ENCODE measurements around the gene AGMAT. TPM values are rescaled to one million over a fixed set of nuclear protein-coding genes. Genes with fewer than 3 reads are reported as not detected.

AGMAT gene
- polyA plus RNA-seq, 3 donors, result not detected

- Histone ChIP-seq H3K9me3 (replicated peaks in 1 of 2; ENCODE audit: control insufficient read depth in 1 of 2, insufficient read depth in 1 of 2, low read length in 2 of 2) (no peaks in the 10 kb centered on the region), H3K4me1 (ENCODE audit: control insufficient read depth in 1 of 2, insufficient read depth in 2 of 2, low read length in 2 of 2) (peaks cover 4 to 11% of the 10 kb centered on the region in 2 donors), H4K20me1 (ENCODE audit: insufficient read depth, low read length) (peaks cover 82% of the 10 kb centered on the region), H3K27ac (ENCODE audit: low read depth in 1 of 2, low read length in 2 of 2) (peak overlapping the region in 1 of 2 donors; percentile 54), H3K27me3 (ENCODE audit: control insufficient read depth in 2 of 2, insufficient read depth in 2 of 2, low read length in 2 of 2) (no peaks in the 10 kb centered on the region), H3K79me2 (ENCODE audit: insufficient read depth, low read length) (peaks cover 79% of the 10 kb centered on the region), H3K4me2 (replicated peaks; ENCODE audit: extremely low read depth, low read length, poor library complexity, severe bottlenecking) (no peak overlapping the region), H3K9ac (ENCODE audit: insufficient read depth, low read length, poor library complexity, severe bottlenecking) (no peak overlapping the region), H3K4me3 (replicated peaks in 1 of 3; ENCODE audit: low read depth in 2 of 3, low read length in 3 of 3) (no peak overlapping the region), H3K36me3 (replicated peaks in 1 of 2; ENCODE audit: control insufficient read depth in 1 of 2, insufficient read depth in 2 of 2, low read length in 2 of 2) (peaks cover 36 to 51% of the 10 kb centered on the region in 2 donors), H2AFZ (ENCODE audit: insufficient read depth, low read depth, low read length, poor library complexity, severe bottlenecking) (no peak overlapping the region)
- peak overlapping the region in 4 of 7 donors; percentile 11 to 73 (median 68) for H3K27ac Mint-ChIP-seq
- TF ChIP-seq CTCF (IDR thresholded peaks at IDR 0.05), result no peak
- peaks cover 20% of the 10 kb centered on the region for H3K4me1 Mint-ChIP-seq
- peaks cover 0 to 2% (median 0%) of the 10 kb centered on the region in 3 donors for H3K27me3 Mint-ChIP-seq (ENCODE audit: low read depth in 3 of 3)
- intact Hi-C loops (cut with micrococcal nuclease), result no loop called here
- H3K4me3 Mint-ChIP-seq, result no peak overlapping the region
- H3K36me3 Mint-ChIP-seq, result peaks cover 42 to 57% of the 10 kb centered on the region in 2 donors
- H3K9me3 Mint-ChIP-seq, result no peaks in the 10 kb centered on the region
- WGBS (ENCODE audit: insufficient coverage), result 71% methylated on average over 5 of the region's 11 CpGs
- peak in 2 of 3 donors; percentile 12 to 23 for DNase-seq
These were observed 41.6 kb upstream of the AGMAT start for GRCh38 chr1:15626269-15626950.

GRCh38 chr1:15625056-15625917 is 40.4 kb upstream of the AGMAT start:
- DNase-seq, result no peak
- H3K4me3 ChIP-seq (replicated peaks in 1 of 3; ENCODE audit: low read depth in 2 of 3, low read length in 3 of 3), result no peak overlapping the region
- Mint-ChIP-seq H3K4me1 (peaks cover 24% of the 10 kb centered on the region), H3K4me3 (no peak overlapping the region), H3K9me3 (no peaks in the 10 kb centered on the region), H3K36me3 (peaks cover 33 to 45% of the 10 kb centered on the region in 2 donors), H3K27ac (peak overlapping the region in 5 of 7 donors; percentile 1 to 65 (median 56)), H3K27me3 (ENCODE audit: low read depth in 3 of 3) (peaks cover 0 to 2% (median 0%) of the 10 kb centered on the region in 3 donors)
- no peak overlapping the region for H3K4me2 ChIP-seq (replicated peaks; ENCODE audit: extremely low read depth, low read length, poor library complexity, severe bottlenecking)
- WGBS (ENCODE audit: insufficient coverage), result 94% methylated on average over 12 of the region's 13 CpGs
- no peaks in the 10 kb centered on the region for H3K9me3 ChIP-seq (replicated peaks in 1 of 2; ENCODE audit: control insufficient read depth in 1 of 2, insufficient read depth in 1 of 2, low read length in 2 of 2)
- no peak overlapping the region for H3K9ac ChIP-seq (ENCODE audit: insufficient read depth, low read length, poor library complexity, severe bottlenecking)
- peaks cover 27 to 40% of the 10 kb centered on the region in 2 donors for H3K36me3 ChIP-seq (replicated peaks in 1 of 2; ENCODE audit: control insufficient read depth in 1 of 2, insufficient read depth in 2 of 2, low read length in 2 of 2)
- intact Hi-C loops (cut with micrococcal nuclease), result no loop called here
- no peak for TF ChIP-seq CTCF (IDR thresholded peaks at IDR 0.05)
- H3K27me3 ChIP-seq (ENCODE audit: control insufficient read depth in 2 of 2, insufficient read depth in 2 of 2, low read length in 2 of 2), result no peaks in the 10 kb centered on the region
- H2AFZ ChIP-seq (ENCODE audit: insufficient read depth, low read depth, low read length, poor library complexity, severe bottlenecking), result no peak overlapping the region
- no peak overlapping the region for H3K27ac ChIP-seq (ENCODE audit: low read depth in 1 of 2, low read length in 2 of 2)
- H4K20me1 ChIP-seq (ENCODE audit: insufficient read depth, low read length), result peaks cover 87% of the 10 kb centered on the region
- H3K79me2 ChIP-seq (ENCODE audit: insufficient read depth, low read length), result peaks cover 88% of the 10 kb centered on the region
- H3K4me1 ChIP-seq (ENCODE audit: control insufficient read depth in 1 of 2, insufficient read depth in 2 of 2, low read length in 2 of 2), result peaks cover 5 to 17% of the 10 kb centered on the region in 2 donors

Measured in CD14-positive monocyte (primary cell).